Spleen (tissue), 11 donors: ENCODE results near the gene DHRS7C. TPM values are rescaled to one million over a fixed set of nuclear protein-coding genes. Genes with fewer than 3 reads are reported as not detected.

Experiments used
- DNase-seq: peaks from one replicate; pipeline ENCODE4 v3.0.0-alpha.2; 2020
- H3K27ac ChIP-seq, 8 donors: fragments of 200-600 bp; sonication (generic) in 7 of 8; 1 replicate in 4 of 8; 2 replicates in 4 of 8; pipeline versions ENCODE4 v1.5.0 to v1.8.0; 2016 to 2021; ENCODE audit warnings: inconsistent platforms in 4 of 8, mild to moderate bottlenecking in 4 of 8, moderate library complexity in 1 of 8
- H3K27me3 ChIP-seq, 7 donors: fragments of 200-600 bp; sonication (generic) in 6 of 7; replicated peaks in 1 of 7; 1 replicate in 4 of 7; 2 replicates in 3 of 7; pipeline versions ENCODE4 v1.5.0 to v1.8.0; 2016 to 2021; ENCODE audit warnings: inconsistent platforms in 3 of 7, mild to moderate bottlenecking in 1 of 7
- H3K36me3 ChIP-seq, 6 donors: fragments of 200-600 bp; sonication (generic) in 5 of 6; 1 replicate in 4 of 6; 2 replicates in 2 of 6; pipeline versions ENCODE4 v1.5.0 to v1.8.0; 2016 to 2021; ENCODE audit warnings: inconsistent platforms in 2 of 6
- H3K4me1 ChIP-seq, 6 donors: fragments of 200-600 bp; sonication (generic) in 5 of 6; 1 replicate in 3 of 6; 2 replicates in 3 of 6; pipeline versions ENCODE4 v1.5.0 to v1.8.0; 2016 to 2021; ENCODE audit warnings: inconsistent platforms in 3 of 6
- H3K4me3 ChIP-seq, 8 donors: fragments of 200-600 bp; sonication (generic) in 7 of 8; 1 replicate in 4 of 8; 2 replicates in 4 of 8; pipeline versions ENCODE4 v1.5.0 to v1.8.0; 2016 to 2021; ENCODE audit warnings: inconsistent platforms in 4 of 8, mild to moderate bottlenecking in 4 of 8, moderate library complexity in 2 of 8
- H3K9me3 ChIP-seq, 8 donors: fragments of 200-600 bp; sonication (generic) in 7 of 8; 1 replicate in 4 of 8; 2 replicates in 4 of 8; pipeline versions ENCODE4 v1.5.0 to v1.8.0; 2016 to 2021; ENCODE audit warnings: inconsistent platforms in 4 of 8
- POLR2A ChIP-seq, 3 donors: fragments of 450-650 bp; IDR thresholded peaks; one replicate each; pipeline ENCODE4 v1.5.1; 2017; ENCODE audit warnings: antibody characterized with exemption in 3 of 3, mild to moderate bottlenecking in 1 of 3
- POLR2AphosphoS5 ChIP-seq, 3 donors: sonication (generic); formaldehyde crosslinking; IDR thresholded peaks; one replicate each; pipeline ENCODE4 v1.5.1; 2017; ENCODE audit warnings: antibody characterized with exemption in 3 of 3
- WGBS, 5 donors: extraction: QIAGEN DNeasy Blood & Tissue Kit in 3 of 5; methylation state at CpG; one replicate each; pipeline versions ENCODE4 v1.1.5 to v1.1.7; 2013 to 2018; 5-methylcytosine and 5-hydroxymethylcytosine counted together
- intact Hi-C: fragments of 100-400 bp; cut with DNase I; formaldehyde crosslinking; loops from one replicate; pipeline ENCODE4 v1.15.0; 2023; ENCODE audit warnings: low total_unique reads
- polyA plus RNA-seq, 3 donors: library from polyadenylated mRNA; stranded (reverse); fragments of 200-250 nt; gene quantifications; one replicate each; pipeline ENCODE4 v1.2.1, GENCODE V29; 2013
- total RNA-seq, 7 donors: library from RNA; depleted of rRNA in 3 of 7; stranded (reverse); fragments of >200 nt in 3 of 7; fragmentation: NEBNext Ultra II Directional in 4 of 7; extraction: Animal tissue kit (Norgen Biotek cat#: 25700) in 4 of 7; gene quantifications; one replicate each; pipeline versions ENCODE4 v1.1.0 to v1.2.1, GENCODE V29; 2016 to 2021
- TF ChIP-seq, protein P1 (sequence below), 11 experiments: fragments of 200-600 bp in 7 of 11; fragments of 450-650 bp in 4 of 11; sonication (generic) in 4 of 11; IDR thresholded peaks in 8 of 11; conservative IDR thresholded peaks in 3 of 11; 1 replicate in 7 of 11; 2 replicates in 4 of 11; pipeline versions ENCODE4 v1.4.0 to v1.8.0; 2016 to 2021; ENCODE audit warnings: antibody characterized with exemption in 11 of 11, inconsistent platforms in 4 of 11, mild to moderate bottlenecking in 1 of 11
- donor health status: healthy with polysubstance abuse.
- donor health status: DM: no; HTN: no; CAD: no; lungs with moderate emphysema.
- donor health status: DM: no; HTN: no; CAD: no.
- donor health status: Bipolar disorder and iron deficiency.
- donor health status: healthy.
- donor health status: DM: no; HTN: no; CAD: no.
- donor health status: DM: yes; HTN: yes; CAD: no.

DHRS7C gene
- total and polyA plus RNA-seq, 10 donors: 0.09 TPM; not detected in 9

- 90 to 95% (median 92%) methylated on average over 7 of the region's 7 CpGs for WGBS, 5 donors
- intact Hi-C loops: no loop called here
- no peak for DNase-seq
- peaks cover 0 to 31% (median 0%) of the 10 kb centered on the region in 7 donors for H3K27me3 ChIP-seq
- H3K4me3 ChIP-seq: no peak overlapping the region
- H3K36me3 ChIP-seq: no peaks in the 10 kb centered on the region
- TF ChIP-seq, protein P1, sequence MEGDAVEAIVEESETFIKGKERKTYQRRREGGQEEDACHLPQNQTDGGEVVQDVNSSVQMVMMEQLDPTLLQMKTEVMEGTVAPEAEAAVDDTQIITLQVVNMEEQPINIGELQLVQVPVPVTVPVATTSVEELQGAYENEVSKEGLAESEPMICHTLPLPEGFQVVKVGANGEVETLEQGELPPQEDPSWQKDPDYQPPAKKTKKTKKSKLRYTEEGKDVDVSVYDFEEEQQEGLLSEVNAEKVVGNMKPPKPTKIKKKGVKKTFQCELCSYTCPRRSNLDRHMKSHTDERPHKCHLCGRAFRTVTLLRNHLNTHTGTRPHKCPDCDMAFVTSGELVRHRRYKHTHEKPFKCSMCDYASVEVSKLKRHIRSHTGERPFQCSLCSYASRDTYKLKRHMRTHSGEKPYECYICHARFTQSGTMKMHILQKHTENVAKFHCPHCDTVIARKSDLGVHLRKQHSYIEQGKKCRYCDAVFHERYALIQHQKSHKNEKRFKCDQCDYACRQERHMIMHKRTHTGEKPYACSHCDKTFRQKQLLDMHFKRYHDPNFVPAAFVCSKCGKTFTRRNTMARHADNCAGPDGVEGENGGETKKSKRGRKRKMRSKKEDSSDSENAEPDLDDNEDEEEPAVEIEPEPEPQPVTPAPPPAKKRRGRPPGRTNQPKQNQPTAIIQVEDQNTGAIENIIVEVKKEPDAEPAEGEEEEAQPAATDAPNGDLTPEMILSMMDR (IDR thresholded peaks at IDR 0.05 in 8 of 11, conservative IDR thresholded peaks at IDR 0.05 in 3 of 11): no peak
- TF ChIP-seq POLR2A (IDR thresholded peaks at IDR 0.05) (no peak), POLR2AphosphoS5 (IDR thresholded peaks at IDR 0.05) (no peak)
- H3K9me3 ChIP-seq: peaks cover 0 to under 1% (median 0%) of the 10 kb centered on the region in 8 donors
- H3K4me1 ChIP-seq: no peaks in the 10 kb centered on the region
- no peak overlapping the region for H3K27ac ChIP-seq
These were observed 7.3 kb upstream of the DHRS7C start for GRCh38 chr17:9798724-9799123.

GRCh38 chr17:9798008-9798407, 6.6 kb upstream of the DHRS7C start:
- H3K4me1 ChIP-seq: no peaks in the 10 kb centered on the region
- intact Hi-C loops: no loop called here
- 77 to 89% (median 86%) methylated on average over 3 of the region's 3 CpGs for WGBS, 5 donors
- DNase-seq: no peak
- no peaks in the 10 kb centered on the region for H3K36me3 ChIP-seq
- TF ChIP-seq POLR2AphosphoS5 (IDR thresholded peaks at IDR 0.05) (no peak), POLR2A (IDR thresholded peaks at IDR 0.05) (no peak)
- TF ChIP-seq, protein P1 (IDR thresholded peaks at IDR 0.05 in 8 of 11, conservative IDR thresholded peaks at IDR 0.05 in 3 of 11): no peak
- no peak overlapping the region for H3K4me3 ChIP-seq
- H3K27me3 ChIP-seq: peaks cover 0 to 27% (median 0%) of the 10 kb centered on the region in 7 donors
- no peaks in the 10 kb centered on the region for H3K9me3 ChIP-seq
- H3K27ac ChIP-seq: no peak overlapping the region

DNA sequence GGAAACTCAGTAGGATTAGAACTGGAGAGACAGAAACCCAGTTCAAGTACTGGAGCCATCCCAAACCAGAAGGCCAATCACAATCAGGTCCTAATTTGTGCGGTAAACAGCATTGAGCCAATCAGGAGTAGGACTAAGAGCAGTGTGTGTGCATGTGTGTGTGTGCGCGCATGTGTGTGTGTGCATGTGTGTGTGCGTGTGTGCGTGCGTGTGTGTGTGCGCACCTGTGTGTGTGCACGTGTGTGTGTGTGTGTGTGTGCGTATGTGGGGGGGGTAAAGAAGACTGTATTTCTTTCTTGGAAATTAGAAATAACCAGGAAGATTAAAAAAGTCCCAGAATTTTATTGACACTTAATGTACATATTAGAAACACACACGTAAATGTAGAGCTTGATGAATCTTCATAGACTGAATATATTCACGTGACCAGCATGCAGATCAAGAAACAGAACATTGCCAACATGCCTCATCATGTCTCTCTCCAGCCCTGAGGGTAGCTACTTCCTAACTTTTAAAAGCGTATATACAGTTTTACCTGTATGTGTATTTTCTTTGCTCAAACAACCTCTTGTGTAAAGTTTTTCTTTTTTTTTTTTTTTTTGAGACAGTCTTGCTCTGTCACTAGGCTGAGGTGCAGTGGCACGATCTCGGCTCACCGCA, 919 bp upstream of the DHRS7C start:
- Histone ChIP-seq H3K9me3 (no peaks in the 10 kb centered on the region), H3K36me3 (no peaks in the 10 kb centered on the region), H3K27me3 (peaks cover 0 to 12% (median 0%) of the 10 kb centered on the region in 7 donors), H3K4me3 (no peak overlapping the region), H3K27ac (no peak overlapping the region), H3K4me1 (no peaks in the 10 kb centered on the region)
- TF ChIP-seq POLR2AphosphoS5 (IDR thresholded peaks at IDR 0.05) (no peak), POLR2A (IDR thresholded peaks at IDR 0.05) (no peak)
- TF ChIP-seq, protein P1 (IDR thresholded peaks at IDR 0.05 in 8 of 11, conservative IDR thresholded peaks at IDR 0.05 in 3 of 11): no peak
- no peak for DNase-seq
- 92 to 97% (median 93%) methylated on average over 15 of the region's 15 CpGs for WGBS, 5 donors
- intact Hi-C loops: no loop called here

GRCh38 chr17:9790316-9790715, 1.1 kb downstream of the DHRS7C start:
- intact Hi-C loops: no loop called here
- Histone ChIP-seq H3K4me3 (no peak overlapping the region), H3K9me3 (no peaks in the 10 kb centered on the region), H3K36me3 (no peaks in the 10 kb centered on the region), H3K4me1 (no peaks in the 10 kb centered on the region), H3K27me3 (peaks cover 0 to 18% (median 0%) of the 10 kb centered on the region in 7 donors), H3K27ac (no peak overlapping the region)
- TF ChIP-seq, protein P1 (IDR thresholded peaks at IDR 0.05 in 8 of 11, conservative IDR thresholded peaks at IDR 0.05 in 3 of 11): no peak
- no peak for TF ChIP-seq POLR2AphosphoS5 (IDR thresholded peaks at IDR 0.05)
- WGBS, 5 donors: 73 to 84% (median 77%) methylated on average over 4 of the region's 4 CpGs
- DNase-seq: no peak
